Measurements from ENCODE around the gene TMTC2.

The TMTC2 gene

DNA sequence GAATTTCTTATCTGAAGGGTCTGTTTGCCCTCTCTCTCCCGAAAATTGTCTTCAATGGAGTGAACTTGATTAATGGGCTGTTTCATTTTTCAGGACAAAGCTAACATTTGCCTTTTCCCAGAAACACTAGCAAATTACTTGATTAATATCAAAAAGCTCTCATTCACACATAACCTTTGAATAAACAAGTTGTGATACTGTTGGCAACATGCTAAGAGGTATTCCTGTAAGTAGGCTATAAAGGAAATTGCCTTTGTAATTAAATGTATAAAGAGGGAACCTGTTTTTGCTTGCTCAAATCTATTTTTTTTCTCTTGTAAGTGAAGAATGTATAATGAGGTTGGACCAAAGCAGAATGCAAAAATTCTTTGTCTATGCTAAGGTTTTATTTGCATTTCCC is 457.2 kb downstream of the TMTC2 start (continued):
- TF ChIP-seq ZNF174 (tag by site-specific recombination; IDR thresholded peaks at IDR 0.05) (no peak), ZNF624 (tag by site-specific recombination; IDR thresholded peaks at IDR 0.05) (no peak), ZNF768 (tag by site-specific recombination; IDR thresholded peaks at IDR 0.05) (no peak), ZNF10 (tag by site-specific recombination; IDR thresholded peaks at IDR 0.05) (no peak), ZNF366 (tag by site-specific recombination; conservative IDR thresholded peaks at IDR 0.05) (no peak), ZNF791 (tag by site-specific recombination; IDR thresholded peaks at IDR 0.05) (no peak), SP2 (tag by site-specific recombination; IDR thresholded peaks at IDR 0.05) (no peak), ZNF777 (tag by site-specific recombination; IDR thresholded peaks at IDR 0.05; ENCODE audit: borderline replicate concordance) (no peak), ZNF843 (tag by site-specific recombination; IDR thresholded peaks at IDR 0.05) (no peak)

- TF ChIP-seq ZNF132 (tag by site-specific recombination; IDR thresholded peaks at IDR 0.05; ENCODE audit: borderline replicate concordance) (no peak), ZNF626 (tag by site-specific recombination; IDR thresholded peaks at IDR 0.05) (no peak), HOXD13 (CRISPR knock-in tag; IDR thresholded peaks at IDR 0.05; ENCODE audit: borderline replicate concordance) (no peak)
- TF ChIP-seq, protein P1, sequence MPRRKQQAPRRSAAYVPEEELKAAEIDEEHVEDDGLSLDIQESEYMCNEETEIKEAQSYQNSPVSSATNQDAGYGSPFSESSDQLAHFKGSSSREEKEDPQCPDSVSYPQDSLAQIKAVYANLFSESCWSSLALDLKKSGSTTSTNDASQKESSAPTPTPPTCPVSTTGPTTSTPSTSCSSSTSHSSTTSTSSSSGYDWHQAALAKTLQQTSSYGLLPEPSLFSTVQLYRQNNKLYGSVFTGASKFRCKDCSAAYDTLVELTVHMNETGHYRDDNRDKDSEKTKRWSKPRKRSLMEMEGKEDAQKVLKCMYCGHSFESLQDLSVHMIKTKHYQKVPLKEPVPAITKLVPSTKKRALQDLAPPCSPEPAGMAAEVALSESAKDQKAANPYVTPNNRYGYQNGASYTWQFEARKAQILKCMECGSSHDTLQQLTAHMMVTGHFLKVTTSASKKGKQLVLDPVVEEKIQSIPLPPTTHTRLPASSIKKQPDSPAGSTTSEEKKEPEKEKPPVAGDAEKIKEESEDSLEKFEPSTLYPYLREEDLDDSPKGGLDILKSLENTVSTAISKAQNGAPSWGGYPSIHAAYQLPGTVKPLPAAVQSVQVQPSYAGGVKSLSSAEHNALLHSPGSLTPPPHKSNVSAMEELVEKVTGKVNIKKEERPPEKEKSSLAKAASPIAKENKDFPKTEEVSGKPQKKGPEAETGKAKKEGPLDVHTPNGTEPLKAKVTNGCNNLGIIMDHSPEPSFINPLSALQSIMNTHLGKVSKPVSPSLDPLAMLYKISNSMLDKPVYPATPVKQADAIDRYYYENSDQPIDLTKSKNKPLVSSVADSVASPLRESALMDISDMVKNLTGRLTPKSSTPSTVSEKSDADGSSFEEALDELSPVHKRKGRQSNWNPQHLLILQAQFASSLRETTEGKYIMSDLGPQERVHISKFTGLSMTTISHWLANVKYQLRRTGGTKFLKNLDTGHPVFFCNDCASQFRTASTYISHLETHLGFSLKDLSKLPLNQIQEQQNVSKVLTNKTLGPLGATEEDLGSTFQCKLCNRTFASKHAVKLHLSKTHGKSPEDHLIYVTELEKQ (tag by site-specific recombination; IDR thresholded peaks at IDR 0.05; ENCODE audit: borderline replicate concordance) = no peak
- Histone ChIP-seq H3K9me3 (ENCODE audit: control insufficient read depth, insufficient read depth, low read depth, low read length) (no peaks in the 10 kb centered on the region), H3K4me3 (ENCODE audit: low read depth, low read length) (no peak overlapping the region), H3K36me3 (ENCODE audit: control insufficient read depth in 2 of 2, insufficient read depth in 1 of 2, low read length in 2 of 2) (no peaks in the 10 kb centered on the region), H3K4me1 (ENCODE audit: control insufficient read depth, insufficient read depth, low read length) (no peaks in the 10 kb centered on the region), H3K27ac (ENCODE audit: extremely low read depth, low read depth, low read length) (no peak overlapping the region)
- CTCF ChIA-PET = interaction anchor here (1.3 kb wide), 1 partner anchor 9 kb away, joined by 6 read pairs; no protein-coding TSS in a partner anchor
- POLR2A ChIA-PET = no interaction called here
Measured at GRCh38 chr12:83145325-83145840, 458.7 kb downstream of the TMTC2 start.

DNA sequence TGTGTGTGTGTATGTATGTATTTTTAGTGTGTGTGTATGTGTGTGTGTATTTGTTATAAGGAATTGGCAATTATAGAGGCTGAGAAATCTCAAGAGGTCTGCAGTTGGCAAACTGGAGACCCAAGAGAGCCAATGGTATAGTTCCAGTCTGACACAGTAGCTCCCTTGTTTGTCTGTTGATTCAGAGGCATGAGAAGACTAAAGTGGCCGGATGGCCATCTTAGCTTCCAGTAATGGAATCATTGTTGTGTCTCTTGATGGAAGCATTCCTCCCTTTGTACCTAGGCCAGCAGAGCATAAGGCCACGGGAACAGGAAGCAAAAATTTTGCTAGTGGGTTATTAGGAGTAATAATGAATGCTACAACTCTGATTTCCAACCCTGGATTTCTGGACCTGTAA is 460.6 kb downstream of the TMTC2 start:
- H3K4me3 ChIP-seq (ENCODE audit: low read depth, low read length) = no peak overlapping the region
- CTCF ChIA-PET = no interaction called here
- POLR2A ChIA-PET = no interaction called here
- no peaks in the 10 kb centered on the region for H3K9me3 ChIP-seq (ENCODE audit: control insufficient read depth, insufficient read depth, low read depth, low read length)
- no peaks in the 10 kb centered on the region for H3K36me3 ChIP-seq (ENCODE audit: control insufficient read depth in 2 of 2, insufficient read depth in 1 of 2, low read length in 2 of 2)
- H3K27ac ChIP-seq (ENCODE audit: extremely low read depth, low read depth, low read length) = no peak overlapping the region
- TF ChIP-seq ZNF239 (tag by site-specific recombination; IDR thresholded peaks at IDR 0.05) (no peak), ZNF10 (tag by site-specific recombination; IDR thresholded peaks at IDR 0.05) (no peak), ZNF560 (tag by site-specific recombination; IDR thresholded peaks at IDR 0.05; ENCODE audit: borderline replicate concordance) (no peak), INSM2 (tag by site-specific recombination; IDR thresholded peaks at IDR 0.05) (no peak), GLIS1 (tag by site-specific recombination; IDR thresholded peaks at IDR 0.05) (no peak)
- TF ChIP-seq, protein P2, sequence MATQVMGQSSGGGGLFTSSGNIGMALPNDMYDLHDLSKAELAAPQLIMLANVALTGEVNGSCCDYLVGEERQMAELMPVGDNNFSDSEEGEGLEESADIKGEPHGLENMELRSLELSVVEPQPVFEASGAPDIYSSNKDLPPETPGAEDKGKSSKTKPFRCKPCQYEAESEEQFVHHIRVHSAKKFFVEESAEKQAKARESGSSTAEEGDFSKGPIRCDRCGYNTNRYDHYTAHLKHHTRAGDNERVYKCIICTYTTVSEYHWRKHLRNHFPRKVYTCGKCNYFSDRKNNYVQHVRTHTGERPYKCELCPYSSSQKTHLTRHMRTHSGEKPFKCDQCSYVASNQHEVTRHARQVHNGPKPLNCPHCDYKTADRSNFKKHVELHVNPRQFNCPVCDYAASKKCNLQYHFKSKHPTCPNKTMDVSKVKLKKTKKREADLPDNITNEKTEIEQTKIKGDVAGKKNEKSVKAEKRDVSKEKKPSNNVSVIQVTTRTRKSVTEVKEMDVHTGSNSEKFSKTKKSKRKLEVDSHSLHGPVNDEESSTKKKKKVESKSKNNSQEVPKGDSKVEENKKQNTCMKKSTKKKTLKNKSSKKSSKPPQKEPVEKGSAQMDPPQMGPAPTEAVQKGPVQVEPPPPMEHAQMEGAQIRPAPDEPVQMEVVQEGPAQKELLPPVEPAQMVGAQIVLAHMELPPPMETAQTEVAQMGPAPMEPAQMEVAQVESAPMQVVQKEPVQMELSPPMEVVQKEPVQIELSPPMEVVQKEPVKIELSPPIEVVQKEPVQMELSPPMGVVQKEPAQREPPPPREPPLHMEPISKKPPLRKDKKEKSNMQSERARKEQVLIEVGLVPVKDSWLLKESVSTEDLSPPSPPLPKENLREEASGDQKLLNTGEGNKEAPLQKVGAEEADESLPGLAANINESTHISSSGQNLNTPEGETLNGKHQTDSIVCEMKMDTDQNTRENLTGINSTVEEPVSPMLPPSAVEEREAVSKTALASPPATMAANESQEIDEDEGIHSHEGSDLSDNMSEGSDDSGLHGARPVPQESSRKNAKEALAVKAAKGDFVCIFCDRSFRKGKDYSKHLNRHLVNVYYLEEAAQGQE (tag by site-specific recombination; IDR thresholded peaks at IDR 0.05) = no peak
- TF ChIP-seq, protein P3, sequence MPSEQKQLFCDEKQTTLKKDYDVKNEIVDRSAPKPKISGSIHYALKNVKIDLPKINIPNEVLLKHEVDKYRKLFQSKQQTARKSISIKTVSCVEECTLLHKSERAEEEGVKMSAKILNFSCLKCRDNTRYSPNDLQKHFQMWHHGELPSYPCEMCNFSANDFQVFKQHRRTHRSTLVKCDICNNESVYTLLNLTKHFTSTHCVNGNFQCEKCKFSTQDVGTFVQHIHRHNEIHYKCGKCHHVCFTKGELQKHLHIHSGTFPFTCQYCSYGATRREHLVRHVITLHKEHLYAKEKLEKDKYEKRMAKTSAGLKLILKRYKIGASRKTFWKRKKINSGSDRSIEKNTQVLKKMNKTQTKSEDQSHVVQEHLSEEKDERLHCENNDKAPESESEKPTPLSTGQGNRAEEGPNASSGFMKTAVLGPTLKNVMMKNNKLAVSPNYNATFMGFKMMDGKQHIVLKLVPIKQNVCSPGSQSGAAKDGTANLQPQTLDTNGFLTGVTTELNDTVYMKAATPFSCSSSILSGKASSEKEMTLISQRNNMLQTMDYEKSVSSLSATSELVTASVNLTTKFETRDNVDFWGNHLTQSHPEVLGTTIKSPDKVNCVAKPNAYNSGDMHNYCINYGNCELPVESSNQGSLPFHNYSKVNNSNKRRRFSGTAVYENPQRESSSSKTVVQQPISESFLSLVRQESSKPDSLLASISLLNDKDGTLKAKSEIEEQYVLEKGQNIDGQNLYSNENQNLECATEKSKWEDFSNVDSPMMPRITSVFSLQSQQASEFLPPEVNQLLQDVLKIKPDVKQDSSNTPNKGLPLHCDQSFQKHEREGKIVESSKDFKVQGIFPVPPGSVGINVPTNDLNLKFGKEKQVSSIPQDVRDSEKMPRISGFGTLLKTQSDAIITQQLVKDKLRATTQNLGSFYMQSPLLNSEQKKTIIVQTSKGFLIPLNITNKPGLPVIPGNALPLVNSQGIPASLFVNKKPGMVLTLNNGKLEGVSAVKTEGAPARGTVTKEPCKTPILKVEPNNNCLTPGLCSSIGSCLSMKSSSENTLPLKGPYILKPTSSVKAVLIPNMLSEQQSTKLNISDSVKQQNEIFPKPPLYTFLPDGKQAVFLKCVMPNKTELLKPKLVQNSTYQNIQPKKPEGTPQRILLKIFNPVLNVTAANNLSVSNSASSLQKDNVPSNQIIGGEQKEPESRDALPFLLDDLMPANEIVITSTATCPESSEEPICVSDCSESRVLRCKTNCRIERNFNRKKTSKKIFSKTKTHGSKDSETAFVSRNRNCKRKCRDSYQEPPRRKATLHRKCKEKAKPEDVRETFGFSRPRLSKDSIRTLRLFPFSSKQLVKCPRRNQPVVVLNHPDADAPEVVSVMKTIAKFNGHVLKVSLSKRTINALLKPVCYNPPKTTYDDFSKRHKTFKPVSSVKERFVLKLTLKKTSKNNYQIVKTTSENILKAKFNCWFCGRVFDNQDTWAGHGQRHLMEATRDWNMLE (tag by site-specific recombination; conservative IDR thresholded peaks at IDR 0.05; ENCODE audit: low read depth) = no peak
- no peaks in the 10 kb centered on the region for H3K4me1 ChIP-seq (ENCODE audit: control insufficient read depth, insufficient read depth, low read length)
